Inferior parietal cortex (tissue), 1 donor: ENCODE data around the gene DNAH11.
"Not testable (repeated sequence)": the region's sequence is repeated elsewhere in the genome, so short reads cannot be mapped to it uniquely, and the experiment has no call there.

ENCODE experiments used
- DNase-seq: peaks from one replicate; pipeline ENCODE4 v3.0.0-alpha.2; 2016; ENCODE audit errors: extremely low spot score

Gene DNAH11

GRCh38 chr7:21542891-21543527 lies at the start of gene DNAH11:
TSS of gene DNAH11 (plus strand) at chr7:21543039. CDS start at chr7:21543246, 207 bp downstream.
- no peak for DNase-seq

- DNase-seq: no peak
Observed at GRCh38 chr7:21495731-21496130, 47.1 kb upstream of the DNAH11 start.

GRCh38 chr7:21497072-21497471 lies 45.8 kb upstream of the DNAH11 start:
- no peak for DNase-seq

GRCh38 chr7:21500117-21500832 lies 42.6 kb upstream of the DNAH11 start:
- no peak for DNase-seq

GRCh38 chr7:21504021-21504420 lies 38.8 kb upstream of the DNAH11 start:
- no peak for DNase-seq

- peak; percentile 73 for DNase-seq
Observed at GRCh38 chr7:21507627-21508343, 35.1 kb upstream of the DNAH11 start.

GRCh38 chr7:21508538-21508937 lies 34.3 kb upstream of the DNAH11 start:
- no peak for DNase-seq

GRCh38 chr7:21514062-21514461 lies 28.8 kb upstream of the DNAH11 start:
- no peak for DNase-seq

GRCh38 chr7:21524680-21525079 lies 18.2 kb upstream of the DNAH11 start:
- DNase-seq: no peak

GRCh38 chr7:21526007-21526406 lies 16.8 kb upstream of the DNAH11 start:
- DNase-seq: no peak

- DNase-seq: no peak
Observed at GRCh38 chr7:21526448-21526847, 16.4 kb upstream of the DNAH11 start.

GRCh38 chr7:21532485-21532884 lies 10.4 kb upstream of the DNAH11 start:
- not testable (repeated sequence) for DNase-seq

GRCh38 chr7:21533646-21534045 lies 9.2 kb upstream of the DNAH11 start:
- DNase-seq: not testable (repeated sequence)

GRCh38 chr7:21536445-21537118 lies 6.3 kb upstream of the DNAH11 start:
- not testable (repeated sequence) for DNase-seq

- DNase-seq: no peak
Observed at GRCh38 chr7:21538936-21539495, 3.8 kb upstream of the DNAH11 start.

- no peak for DNase-seq
Observed at GRCh38 chr7:21543528-21544302, 876 bp downstream of the DNAH11 start.

GRCh38 chr7:21544303-21544656 lies 1.4 kb downstream of the DNAH11 start:
- DNase-seq: no peak

- no peak for DNase-seq
Observed at GRCh38 chr7:21544715-21545114, 1.9 kb downstream of the DNAH11 start.

GRCh38 chr7:21547501-21547900 lies 4.7 kb downstream of the DNAH11 start:
- no peak for DNase-seq

- no peak for DNase-seq
Observed at GRCh38 chr7:21548491-21548890, 5.7 kb downstream of the DNAH11 start.

- no peak for DNase-seq
Observed at GRCh38 chr7:21550076-21550475, 7.2 kb downstream of the DNAH11 start.
